Non-pigmented ciliary epithelial cell (primary cell): ENCODE measurements around the gene DNAJC11.
"Not testable (repeated sequence)": the region's sequence is repeated elsewhere in the genome, so short reads cannot be mapped to it uniquely, and the experiment has no call there.

ENCODE experiments used
- DNase-seq: peaks from one replicate; pipeline ENCODE4 v3.0.0-alpha.2; 2010; ENCODE audit warnings: low read depth

The DNAJC11 gene

GRCh38 chr1:6652986-6653385 is 48.6 kb downstream of the DNAJC11 start:
- DNase-seq: no peak

GRCh38 chr1:6651909-6652308 is 49.7 kb downstream of the DNAJC11 start:
- no peak for DNase-seq

GRCh38 chr1:6648556-6648955 is 53.1 kb downstream of the DNAJC11 start:
- no peak for DNase-seq

GRCh38 chr1:6646499-6647148 is 55.0 kb downstream of the DNAJC11 start:
- DNase-seq: peak; percentile 10

- DNase-seq: no peak
Measured at GRCh38 chr1:6645018-6645417, 56.6 kb downstream of the DNAJC11 start.

GRCh38 chr1:6640867-6641266 is 60.7 kb downstream of the DNAJC11 start:
- not testable (repeated sequence) for DNase-seq

GRCh38 chr1:6638226-6638625 is 63.4 kb downstream of the DNAJC11 start:
- no peak for DNase-seq

GRCh38 chr1:6637770-6638169 is 63.8 kb downstream of the DNAJC11 start:
- no peak for DNase-seq

- not testable (repeated sequence) for DNase-seq
Measured at GRCh38 chr1:6636778-6637177, 64.8 kb downstream of the DNAJC11 start.

- DNase-seq: no peak
Measured at GRCh38 chr1:6635910-6636760, 65.5 kb downstream of the DNAJC11 start.

- DNase-seq: no peak
Measured at GRCh38 chr1:6635161-6635909, 66.3 kb downstream of the DNAJC11 start.

- no peak for DNase-seq
Measured at GRCh38 chr1:6634371-6635052, 67.1 kb downstream of the DNAJC11 start.

GRCh38 chr1:6632588-6633514 is 68.8 kb downstream of the DNAJC11 start:
- DNase-seq: no peak

- no peak for DNase-seq
Measured at GRCh38 chr1:6631058-6631457, 70.6 kb downstream of the DNAJC11 start.

GRCh38 chr1:6630027-6630426 is 71.6 kb downstream of the DNAJC11 start:
- DNase-seq: no peak

- DNase-seq: no peak
Measured at GRCh38 chr1:6628971-6629479, 72.6 kb downstream of the DNAJC11 start.

GRCh38 chr1:6627841-6628545 is 73.6 kb downstream of the DNAJC11 start:
- DNase-seq: no peak

GRCh38 chr1:6627031-6627430 is 74.6 kb downstream of the DNAJC11 start:
- DNase-seq: no peak

- DNase-seq: no peak
Measured at GRCh38 chr1:6625584-6626149, 75.9 kb downstream of the DNAJC11 start.
